NCI-H345 treated with DMSO at 0.1 percent for 48 hours (cell line): ENCODE data around the gene GNAI3.
A peak's percentile ranks its signal among the peaks of the same experiment; 100 is the strongest.

Source experiments
- DNase-seq: peaks from one replicate; lab custom pipeline; 2025; ENCODE audit not compliant: unreplicated experiment; lab: John Stamatoyannopoulos, UW

Gene GNAI3

GRCh38 chr1:109523706-109524105 lies 24.7 kb upstream of the GNAI3 start:
- no peak for DNase-seq

- no peak for DNase-seq
Measured at GRCh38 chr1:109527098-109527811, 21.2 kb upstream of the GNAI3 start.

- DNase-seq: no peak
Measured at GRCh38 chr1:109527846-109528695, 20.3 kb upstream of the GNAI3 start.

- DNase-seq: no peak
Measured at GRCh38 chr1:109528712-109529111, 19.7 kb upstream of the GNAI3 start.

GRCh38 chr1:109529881-109530456 lies 18.4 kb upstream of the GNAI3 start:
- DNase-seq: no peak

- no peak for DNase-seq
Measured at GRCh38 chr1:109530457-109531087, 17.8 kb upstream of the GNAI3 start.

GRCh38 chr1:109531380-109531779 lies 17.0 kb upstream of the GNAI3 start:
- no peak for DNase-seq

GRCh38 chr1:109531826-109532364 lies 16.5 kb upstream of the GNAI3 start:
- DNase-seq: no peak

GRCh38 chr1:109532365-109533136 lies 15.9 kb upstream of the GNAI3 start:
- DNase-seq: peak; percentile 40

GRCh38 chr1:109534307-109534858 lies 14.0 kb upstream of the GNAI3 start:
- no peak for DNase-seq

- DNase-seq: no peak
Measured at GRCh38 chr1:109535481-109535880, 12.9 kb upstream of the GNAI3 start.

- no peak for DNase-seq
Measured at GRCh38 chr1:109535971-109536491, 12.4 kb upstream of the GNAI3 start.

GRCh38 chr1:109537450-109538178 lies 10.8 kb upstream of the GNAI3 start:
- DNase-seq: no peak

GRCh38 chr1:109538827-109539555 lies 9.4 kb upstream of the GNAI3 start:
- no peak for DNase-seq

- no peak for DNase-seq
Measured at GRCh38 chr1:109539676-109540075, 8.7 kb upstream of the GNAI3 start, which contains the start of gene GPR61. Gene GPR61, plus strand, starts transcription at chr1:109539872. Its CDS starts 3,151 bp downstream, at chr1:109543023.

GRCh38 chr1:109541102-109541501 lies 7.3 kb upstream of the GNAI3 start:
- no peak for DNase-seq

- DNase-seq: no peak
Measured at GRCh38 chr1:109542657-109543056, 5.8 kb upstream of the GNAI3 start.

- no peak for DNase-seq
Measured at GRCh38 chr1:109543283-109543987, 5.0 kb upstream of the GNAI3 start.
